Epithelial cell of proximal tubule (primary cell): ENCODE measurements around the gene ATP6V0C. TPM values are rescaled to one million over a fixed set of nuclear protein-coding genes. Genes with fewer than 3 reads are reported as not detected.

ENCODE experiments used
- DNase-seq: peaks from one replicate; pipeline ENCODE4 v3.0.0-alpha.2; 2011; ENCODE audit warnings: low read depth
- H3K4me3 ChIP-seq: 2 replicates; pipeline ENCODE4 v1.5.1; 2011; ENCODE audit warnings: low read depth, mild to moderate bottlenecking, low read length
- CTCF ChIP-seq: conservative IDR thresholded peaks from 2 replicates; pipeline ENCODE4 v1.5.1; 2012; ENCODE audit warnings: low read depth, mild to moderate bottlenecking, low read length
- total RNA-seq: library from RNA; depleted of rRNA; stranded (reverse); fragments of >200 nt; gene quantifications from 2 replicates; pipeline ENCODE4 v1.2.3, GENCODE V29; 2015

Gene ATP6V0C
- total RNA-seq, 1 donor from 2014 or later, result 32.4 TPM

DNA sequence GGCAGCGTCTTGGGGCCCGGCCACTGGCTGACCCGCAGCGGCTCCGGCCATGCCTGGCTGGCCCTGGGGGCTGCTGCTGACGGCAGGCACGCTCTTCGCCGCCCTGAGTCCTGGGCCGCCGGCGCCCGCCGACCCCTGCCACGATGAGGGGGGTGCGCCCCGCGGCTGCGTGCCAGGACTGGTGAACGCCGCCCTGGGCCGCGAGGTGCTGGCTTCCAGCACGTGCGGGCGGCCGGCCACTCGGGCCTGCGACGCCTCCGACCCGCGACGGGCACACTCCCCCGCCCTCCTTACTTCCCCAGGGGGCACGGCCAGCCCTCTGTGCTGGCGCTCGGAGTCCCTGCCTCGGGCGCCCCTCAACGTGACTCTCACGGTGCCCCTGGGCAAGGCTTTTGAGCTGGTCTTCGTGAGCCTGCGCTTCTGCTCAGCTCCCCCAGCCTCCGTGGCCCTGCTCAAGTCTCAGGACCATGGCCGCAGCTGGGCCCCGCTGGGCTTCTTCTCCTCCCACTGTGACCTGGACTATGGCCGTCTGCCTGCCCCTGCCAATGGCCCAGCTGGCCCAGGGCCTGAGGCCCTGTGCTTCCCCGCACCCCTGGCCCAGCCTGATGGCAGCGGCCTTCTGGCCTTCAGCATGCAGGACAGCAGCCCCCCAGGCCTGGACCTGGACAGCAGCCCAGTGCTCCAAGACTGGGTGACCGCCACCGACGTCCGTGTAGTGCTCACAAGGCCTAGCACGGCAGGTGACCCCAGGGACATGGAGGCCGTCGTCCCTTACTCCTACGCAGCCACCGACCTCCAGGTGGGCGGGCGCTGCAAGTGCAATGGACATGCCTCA, 41.9 kb upstream of the ATP6V0C start:
- H3K4me3 ChIP-seq, result peak overlapping the region; percentile 31
- no peak for DNase-seq
- no peak for TF ChIP-seq CTCF

DNA sequence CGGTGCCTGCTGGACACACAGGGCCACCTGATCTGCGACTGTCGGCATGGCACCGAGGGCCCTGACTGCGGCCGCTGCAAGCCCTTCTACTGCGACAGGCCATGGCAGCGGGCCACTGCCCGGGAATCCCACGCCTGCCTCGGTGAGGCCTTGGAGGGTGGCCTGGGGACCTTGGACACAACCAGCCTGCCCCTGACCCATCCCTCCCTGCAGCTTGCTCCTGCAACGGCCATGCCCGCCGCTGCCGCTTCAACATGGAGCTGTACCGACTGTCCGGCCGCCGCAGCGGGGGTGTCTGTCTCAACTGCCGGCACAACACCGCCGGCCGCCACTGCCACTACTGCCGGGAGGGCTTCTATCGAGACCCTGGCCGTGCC, 41.3 kb upstream of the ATP6V0C start:
- TF ChIP-seq CTCF, result no peak
- H3K4me3 ChIP-seq, result no peak overlapping the region
- no peak for DNase-seq

GRCh38 chr16:2472885-2473445, 40.8 kb upstream of the ATP6V0C start:
- no peak overlapping the region for H3K4me3 ChIP-seq
- TF ChIP-seq CTCF, result no peak

DNA sequence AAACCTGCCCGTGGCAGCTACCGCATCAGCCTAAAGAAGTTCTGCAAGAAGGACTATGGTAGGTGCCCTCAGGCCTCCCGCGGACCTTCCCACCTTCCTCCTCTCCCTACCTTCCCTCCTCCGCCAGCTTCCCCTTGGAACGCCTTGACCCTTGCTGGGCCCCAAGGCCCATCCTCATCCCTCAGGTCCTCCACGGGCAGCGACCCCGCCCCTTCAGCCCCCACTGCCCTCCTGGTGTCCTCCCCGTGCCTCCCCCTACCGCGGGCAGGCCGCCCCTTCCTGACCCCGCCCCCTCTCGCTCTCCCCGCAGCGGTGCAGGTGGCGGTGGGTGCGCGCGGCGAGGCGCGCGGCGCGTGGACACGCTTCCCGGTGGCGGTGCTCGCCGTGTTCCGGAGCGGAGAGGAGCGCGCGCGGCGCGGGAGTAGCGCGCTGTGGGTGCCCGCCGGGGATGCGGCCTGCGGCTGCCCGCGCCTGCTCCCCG, 40.3 kb upstream of the ATP6V0C start:
- no peak for TF ChIP-seq CTCF
- DNase-seq, result no peak
- H3K4me3 ChIP-seq, result peak overlapping the region; percentile 29

More at GRCh38 chr16:2472885-2473445, 40.8 kb upstream of the ATP6V0C start:
- DNase-seq, result no peak

GRCh38 chr16:2473999-2474876, 39.5 kb upstream of the ATP6V0C start:
- DNase-seq, result no peak
- H3K4me3 ChIP-seq, result peak overlapping the region; percentile 84
- TF ChIP-seq CTCF, result peak; percentile 28

DNA sequence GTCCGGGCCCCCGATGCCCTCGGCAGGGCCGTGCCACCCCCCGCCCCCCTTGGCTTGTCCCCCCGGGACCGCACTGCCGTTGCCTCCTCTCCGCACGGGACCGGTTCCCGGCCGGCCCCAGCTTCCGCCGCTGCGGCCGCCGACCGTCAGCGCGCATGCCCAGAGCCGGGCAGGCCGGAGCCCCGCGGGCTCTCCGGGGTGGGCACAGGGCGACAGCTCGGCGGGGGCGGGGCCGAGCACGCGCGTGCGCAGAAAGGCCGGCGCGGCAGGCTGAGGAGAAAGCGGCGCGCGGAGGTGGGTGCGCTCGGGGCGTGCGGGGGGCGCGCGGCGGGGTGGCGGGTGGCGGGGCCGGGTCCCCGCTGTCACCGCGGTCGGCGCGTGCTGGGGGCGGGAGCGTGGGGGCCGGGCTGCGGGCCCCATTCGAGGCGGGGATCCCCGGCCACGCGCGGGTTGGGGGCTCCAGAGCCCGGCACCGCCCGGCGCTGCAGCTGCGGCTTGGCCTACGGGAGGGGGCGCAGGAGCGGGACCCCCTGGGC, 38.8 kb upstream of the ATP6V0C start, which contains the start of gene TBC1D24:
Gene TBC1D24, plus strand, starts transcription at position 251 of the 536 bp plus-strand sequence. CDS start 21,022 bp downstream, outside the sequence.
- no peak for DNase-seq
- no peak for TF ChIP-seq CTCF

More for the DNA sequence above, 38.8 kb upstream of the ATP6V0C start, which contains the start of gene TBC1D24:
- peak within 1 kb of the TSS; percentile 84 for H3K4me3 ChIP-seq
